Measurements from ENCODE around the gene ATXN10.

DNA sequence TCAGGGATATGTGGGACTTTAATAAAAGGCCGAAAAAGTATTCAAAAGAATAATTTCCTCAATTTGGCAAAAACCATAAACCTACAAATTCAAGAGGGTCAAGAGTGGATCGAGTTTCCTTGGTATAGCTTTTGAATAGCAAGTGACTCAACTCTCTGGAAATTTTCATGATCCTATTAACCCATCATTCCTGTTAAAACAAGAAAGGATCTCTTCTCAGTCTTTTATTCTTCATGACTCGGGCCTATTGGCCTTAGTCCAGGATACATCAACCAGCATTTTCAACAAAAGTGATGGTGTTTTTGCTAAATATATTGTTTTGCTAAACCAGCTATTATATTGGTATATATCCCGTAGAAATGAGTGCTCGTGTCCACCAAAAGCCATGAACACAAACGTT lies 110.3 kb downstream of the ATXN10 start:
- TF ChIP-seq ZFP37 (CRISPR knock-in tag; IDR thresholded peaks at IDR 0.05; ENCODE audit: borderline replicate concordance) = no peak
- no peak for TF ChIP-seq FOXJ3 (CRISPR knock-in tag; IDR thresholded peaks at IDR 0.05; ENCODE audit: borderline replicate concordance)
- no peak for TF ChIP-seq ZNF644 (CRISPR knock-in tag; IDR thresholded peaks at IDR 0.05; ENCODE audit: low read depth)
- TF ChIP-seq CEBPG (CRISPR knock-in tag; IDR thresholded peaks at IDR 0.05) = no peak
- TF ChIP-seq SIN3B (IDR thresholded peaks at IDR 0.05; ENCODE audit: low read length) = no peak
- no peak for TF ChIP-seq MTA3 (CRISPR knock-in tag; IDR thresholded peaks at IDR 0.05)
- TF ChIP-seq, protein P1, sequence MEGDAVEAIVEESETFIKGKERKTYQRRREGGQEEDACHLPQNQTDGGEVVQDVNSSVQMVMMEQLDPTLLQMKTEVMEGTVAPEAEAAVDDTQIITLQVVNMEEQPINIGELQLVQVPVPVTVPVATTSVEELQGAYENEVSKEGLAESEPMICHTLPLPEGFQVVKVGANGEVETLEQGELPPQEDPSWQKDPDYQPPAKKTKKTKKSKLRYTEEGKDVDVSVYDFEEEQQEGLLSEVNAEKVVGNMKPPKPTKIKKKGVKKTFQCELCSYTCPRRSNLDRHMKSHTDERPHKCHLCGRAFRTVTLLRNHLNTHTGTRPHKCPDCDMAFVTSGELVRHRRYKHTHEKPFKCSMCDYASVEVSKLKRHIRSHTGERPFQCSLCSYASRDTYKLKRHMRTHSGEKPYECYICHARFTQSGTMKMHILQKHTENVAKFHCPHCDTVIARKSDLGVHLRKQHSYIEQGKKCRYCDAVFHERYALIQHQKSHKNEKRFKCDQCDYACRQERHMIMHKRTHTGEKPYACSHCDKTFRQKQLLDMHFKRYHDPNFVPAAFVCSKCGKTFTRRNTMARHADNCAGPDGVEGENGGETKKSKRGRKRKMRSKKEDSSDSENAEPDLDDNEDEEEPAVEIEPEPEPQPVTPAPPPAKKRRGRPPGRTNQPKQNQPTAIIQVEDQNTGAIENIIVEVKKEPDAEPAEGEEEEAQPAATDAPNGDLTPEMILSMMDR (CRISPR knock-in tag; IDR thresholded peaks at IDR 0.05) = no peak
- TF ChIP-seq SMARCE1 (IDR thresholded peaks at IDR 0.05; ENCODE audit: borderline replicate concordance) = no peak
- no peak for TF ChIP-seq HDAC2 (CRISPR knock-in tag; IDR thresholded peaks at IDR 0.05)
- no peak for TF ChIP-seq ZNF232 (CRISPR knock-in tag; IDR thresholded peaks at IDR 0.05; ENCODE audit: borderline replicate concordance)
- no peak for TF ChIP-seq ZFYVE20 (CRISPR knock-in tag; IDR thresholded peaks at IDR 0.05; ENCODE audit: borderline replicate concordance, low read depth)
- TF ChIP-seq KDM5A (IDR thresholded peaks at IDR 0.05; ENCODE audit: borderline replicate concordance, low read length) = no peak
- no peak for TF ChIP-seq YY1 (IDR thresholded peaks at IDR 0.05; ENCODE audit: insufficient read depth, insufficient replicate concordance, low read depth, low read length)

All from HepG2 (cell line).